SU-DHL-6 (cell line): ENCODE data around the gene PACS1.

Experiments
- EZH2phosphoT487 ChIP-seq: fragments of 200-600 bp; sonication (generic), shearing (Covaris generic); conservative IDR thresholded peaks from 2 replicates; pipeline ENCODE4 v1.6.1; 2018; ENCODE audit warnings: mild to moderate bottlenecking, antibody characterized with exemption, low read length, moderate library complexity, mixed read lengths
- TF ChIP-seq, protein P1 (sequence below): fragments of 200-600 bp; sonication (generic); IDR thresholded peaks from one replicate; pipeline ENCODE4 v1.5.1; 2017; ENCODE audit warnings: antibody characterized with exemption, mild to moderate bottlenecking, low read length, moderate library complexity; ENCODE audit not compliant: insufficient read depth, poor library complexity, severe bottlenecking

DNA sequence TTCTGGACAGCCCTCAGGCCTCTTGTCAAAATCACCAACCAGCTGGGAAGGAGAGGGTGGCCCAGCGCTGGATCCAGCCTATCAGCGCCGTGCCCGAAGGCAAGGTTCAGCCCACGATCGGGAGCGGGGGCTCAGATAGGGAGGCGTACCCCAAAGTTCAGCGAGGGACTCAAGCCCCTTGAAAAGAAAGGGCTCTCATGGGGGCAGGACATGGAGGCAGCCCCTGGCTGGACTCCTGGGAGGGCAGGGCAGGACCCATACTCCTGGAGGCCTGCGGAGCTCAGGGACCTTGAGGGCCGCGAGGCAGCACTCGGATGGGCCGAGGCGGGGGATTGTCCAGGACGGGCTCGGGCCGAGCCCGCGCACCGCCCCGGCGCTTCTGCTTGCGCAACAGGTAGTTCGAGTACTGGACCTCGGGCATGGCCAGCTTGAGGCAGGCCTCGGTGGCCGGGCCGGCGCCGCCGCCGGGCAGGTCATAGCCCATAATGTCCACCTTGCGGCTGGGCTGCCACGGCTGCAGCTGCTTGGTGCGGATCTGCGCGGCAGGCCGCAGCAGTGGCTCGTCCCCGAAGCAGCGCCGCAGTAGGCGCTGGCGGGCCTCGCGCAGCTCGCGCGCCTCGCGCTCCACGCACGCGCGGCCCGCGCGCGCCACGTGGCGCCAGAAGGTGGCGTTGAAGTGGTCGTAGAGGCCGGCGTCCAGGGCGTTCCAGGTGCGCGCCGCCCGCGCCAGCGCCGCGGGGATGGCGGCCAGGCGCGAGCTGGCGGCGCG is 27.7 kb upstream of the PACS1 start:
- TF ChIP-seq, protein P1, sequence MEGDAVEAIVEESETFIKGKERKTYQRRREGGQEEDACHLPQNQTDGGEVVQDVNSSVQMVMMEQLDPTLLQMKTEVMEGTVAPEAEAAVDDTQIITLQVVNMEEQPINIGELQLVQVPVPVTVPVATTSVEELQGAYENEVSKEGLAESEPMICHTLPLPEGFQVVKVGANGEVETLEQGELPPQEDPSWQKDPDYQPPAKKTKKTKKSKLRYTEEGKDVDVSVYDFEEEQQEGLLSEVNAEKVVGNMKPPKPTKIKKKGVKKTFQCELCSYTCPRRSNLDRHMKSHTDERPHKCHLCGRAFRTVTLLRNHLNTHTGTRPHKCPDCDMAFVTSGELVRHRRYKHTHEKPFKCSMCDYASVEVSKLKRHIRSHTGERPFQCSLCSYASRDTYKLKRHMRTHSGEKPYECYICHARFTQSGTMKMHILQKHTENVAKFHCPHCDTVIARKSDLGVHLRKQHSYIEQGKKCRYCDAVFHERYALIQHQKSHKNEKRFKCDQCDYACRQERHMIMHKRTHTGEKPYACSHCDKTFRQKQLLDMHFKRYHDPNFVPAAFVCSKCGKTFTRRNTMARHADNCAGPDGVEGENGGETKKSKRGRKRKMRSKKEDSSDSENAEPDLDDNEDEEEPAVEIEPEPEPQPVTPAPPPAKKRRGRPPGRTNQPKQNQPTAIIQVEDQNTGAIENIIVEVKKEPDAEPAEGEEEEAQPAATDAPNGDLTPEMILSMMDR: no peak
- no peak for TF ChIP-seq EZH2phosphoT487
